Stomach smooth muscle (tissue), 2 donors: ENCODE data around the gene TCF7L1.

Experiments used
- H3K27ac ChIP-seq: one replicate; pipeline ENCODE4 v1.7.0; 2013; ENCODE audit warnings: mild to moderate bottlenecking, low read length, inconsistent platforms
- H3K27me3 ChIP-seq, 2 donors: one replicate each; pipeline ENCODE4 v1.7.0; 2013; ENCODE audit warnings: low read length in 2 of 2; ENCODE audit not compliant: insufficient read depth in 2 of 2, control insufficient read depth in 1 of 2
- H3K36me3 ChIP-seq, 2 donors: one replicate each; pipeline ENCODE4 v1.7.0; 2013; ENCODE audit warnings: low read length in 2 of 2; ENCODE audit not compliant: control insufficient read depth in 2 of 2, insufficient read depth in 2 of 2
- H3K4me1 ChIP-seq: one replicate; pipeline ENCODE4 v1.7.0; 2013; ENCODE audit warnings: low read length; ENCODE audit not compliant: control insufficient read depth, insufficient read depth
- H3K4me3 ChIP-seq, 2 donors: one replicate each; pipeline ENCODE4 v1.7.0; 2013; ENCODE audit warnings: low read length in 2 of 2
- H3K9ac ChIP-seq, 2 donors: one replicate each; pipeline ENCODE4 v1.7.0; 2013; ENCODE audit warnings: low read length in 2 of 2, mild to moderate bottlenecking in 1 of 2
- H3K9me3 ChIP-seq, 2 donors: one replicate each; pipeline ENCODE4 v1.7.0; 2013; ENCODE audit warnings: low read length in 2 of 2; ENCODE audit not compliant: control insufficient read depth in 2 of 2
- donor health status: healthy.
- donor health status: Pancreatic carcinoma.

TCF7L1 gene

DNA sequence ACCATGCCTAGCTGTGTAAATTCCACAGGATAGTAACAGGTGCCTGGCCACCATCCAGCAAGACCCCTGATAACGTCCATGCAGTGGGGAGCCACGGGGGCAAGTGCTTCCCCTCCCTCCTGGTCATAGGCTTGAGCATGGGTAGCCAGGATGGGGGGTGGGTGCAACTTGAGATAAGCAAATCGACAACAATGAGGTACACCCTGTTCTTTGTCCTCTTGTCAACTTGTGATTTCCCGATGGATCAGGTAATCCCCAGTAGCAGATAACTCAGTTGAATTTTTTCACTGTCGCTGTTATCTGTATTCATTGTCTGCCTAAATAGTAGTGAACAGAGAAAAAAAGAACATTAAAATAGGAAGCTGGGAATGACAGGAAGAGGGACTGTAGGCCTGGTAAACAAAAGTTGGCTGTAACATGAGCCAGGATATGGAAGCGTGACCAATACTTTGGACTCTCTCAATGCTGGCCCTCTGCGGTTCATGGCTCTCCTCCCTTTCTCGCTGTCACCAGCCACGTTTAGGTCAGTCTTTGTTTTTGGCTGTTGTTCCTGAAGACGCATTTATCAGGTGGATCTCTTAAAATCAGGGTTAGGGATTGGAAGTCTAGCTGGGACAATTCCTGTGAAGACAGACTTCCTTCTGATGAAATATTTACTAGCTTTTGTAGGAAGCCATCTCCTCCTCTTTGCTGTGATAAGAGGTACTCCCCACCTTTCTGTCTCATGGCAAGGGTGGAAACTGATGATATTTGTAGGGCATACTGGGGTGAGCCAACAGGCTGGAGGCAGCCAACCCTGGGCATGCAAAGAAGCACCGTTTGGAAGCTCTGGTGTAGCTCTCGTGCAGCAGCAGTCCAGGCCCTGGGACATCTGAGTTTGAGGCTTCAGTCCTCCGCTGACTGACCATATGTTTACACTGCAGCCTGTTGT is 42.4 kb downstream of the TCF7L1 start:
- H3K27ac ChIP-seq = no peak overlapping the region
- no peak overlapping the region for H3K4me3 ChIP-seq
- no peak overlapping the region for H3K9ac ChIP-seq
- peaks cover 10% of the 10 kb centered on the region for H3K4me1 ChIP-seq
- no peaks in the 10 kb centered on the region for H3K27me3 ChIP-seq
- H3K9me3 ChIP-seq = no peaks in the 10 kb centered on the region
- no peaks in the 10 kb centered on the region for H3K36me3 ChIP-seq

DNA sequence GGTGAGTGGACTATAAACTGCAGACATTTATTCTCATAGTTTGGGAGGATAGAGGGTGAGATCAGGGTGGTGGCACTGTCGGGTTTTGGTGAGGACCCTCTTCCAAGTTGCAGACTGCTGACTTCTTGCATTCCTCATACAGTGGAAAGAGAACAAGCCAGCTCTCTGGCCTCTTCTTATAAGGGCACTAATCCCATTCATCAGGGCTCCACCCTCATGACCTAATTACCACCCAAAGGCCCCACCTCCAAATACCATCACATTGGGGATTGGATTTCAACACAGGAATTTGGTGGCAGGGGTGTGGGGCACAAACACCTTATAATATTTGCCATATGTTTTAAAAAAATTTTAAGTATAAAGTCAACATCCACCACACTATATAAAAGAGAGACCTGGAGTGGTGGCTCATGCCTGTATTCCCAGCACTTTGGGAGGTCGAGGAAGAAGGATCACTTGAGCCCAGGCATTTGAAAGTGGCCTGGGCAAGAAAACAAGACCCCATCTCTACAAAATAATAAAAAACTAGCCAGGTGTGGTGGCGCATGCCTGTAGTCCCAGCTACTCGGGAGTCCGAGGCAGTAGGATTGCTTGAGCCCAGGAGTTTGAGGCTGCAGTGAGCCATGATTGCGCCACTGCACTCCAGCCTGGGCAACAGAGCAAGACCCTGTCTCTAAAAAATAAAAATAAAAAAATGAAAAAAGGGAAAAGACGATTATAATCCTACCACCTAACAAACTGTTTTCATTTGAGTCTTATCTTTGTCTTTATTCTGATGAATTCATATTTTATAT is 44.0 kb downstream of the TCF7L1 start:
- Histone ChIP-seq H3K27me3 (no peaks in the 10 kb centered on the region), H3K27ac (no peak overlapping the region)

GRCh38 chr2:85178154-85178553 is 45.0 kb downstream of the TCF7L1 start:
- H3K27ac ChIP-seq = no peak overlapping the region
- H3K9me3 ChIP-seq = no peaks in the 10 kb centered on the region
- H3K27me3 ChIP-seq = no peaks in the 10 kb centered on the region
- no peaks in the 10 kb centered on the region for H3K36me3 ChIP-seq
- H3K4me1 ChIP-seq = peaks cover 18% of the 10 kb centered on the region
- no peak overlapping the region for H3K4me3 ChIP-seq
- H3K9ac ChIP-seq = no peak overlapping the region

More for the DNA sequence above, 44.0 kb downstream of the TCF7L1 start:
- Histone ChIP-seq H3K36me3 (no peaks in the 10 kb centered on the region), H3K9ac (no peak overlapping the region), H3K9me3 (no peaks in the 10 kb centered on the region), H3K4me3 (no peak overlapping the region), H3K4me1 (peaks cover 18% of the 10 kb centered on the region)

DNA sequence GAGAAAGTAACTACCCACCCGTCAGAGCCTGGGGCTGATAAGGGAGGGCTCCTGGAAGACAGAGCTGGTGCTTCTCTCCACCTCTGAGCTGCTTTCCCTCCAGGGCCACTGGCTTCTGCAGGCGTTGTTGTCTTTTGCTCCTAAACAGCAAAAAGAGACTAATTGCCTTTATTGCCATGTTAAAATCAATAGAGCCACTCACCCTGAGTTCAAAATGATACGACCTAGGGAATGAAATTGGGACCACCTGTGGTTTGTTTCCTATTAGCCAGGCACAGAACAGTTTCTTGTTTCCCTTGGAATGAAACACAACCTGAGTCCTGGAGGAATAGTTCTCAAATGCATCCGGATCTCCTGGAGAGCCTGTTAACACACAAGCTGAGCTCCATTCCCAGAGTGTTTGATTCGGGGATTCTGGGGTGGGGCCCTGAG is 45.8 kb downstream of the TCF7L1 start:
- Histone ChIP-seq H3K27ac (no peak overlapping the region), H3K4me3 (no peak overlapping the region), H3K36me3 (no peaks in the 10 kb centered on the region), H3K27me3 (no peaks in the 10 kb centered on the region), H3K4me1 (peaks cover 17% of the 10 kb centered on the region), H3K9ac (no peak overlapping the region), H3K9me3 (no peaks in the 10 kb centered on the region)

DNA sequence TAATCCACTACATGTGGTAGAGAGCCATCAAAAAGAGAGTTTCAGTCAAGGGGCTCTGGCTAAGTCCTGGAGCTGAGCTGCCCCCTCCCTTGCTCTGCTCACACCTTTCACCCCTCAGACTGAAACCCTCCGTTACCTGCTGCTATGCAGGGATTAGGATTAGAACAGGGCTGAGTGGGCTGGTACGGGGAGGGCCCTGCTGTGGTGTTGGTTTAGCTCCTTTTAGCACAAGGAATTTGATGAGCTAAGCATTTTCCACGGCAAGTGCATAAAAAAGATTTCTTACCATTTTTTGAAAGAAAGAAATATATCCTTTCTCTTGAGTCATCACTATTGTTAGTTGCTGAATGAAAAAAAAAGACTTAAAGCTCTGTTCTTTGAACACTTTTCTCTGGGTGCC is 46.3 kb downstream of the TCF7L1 start:
- H3K27me3 ChIP-seq = no peaks in the 10 kb centered on the region
- peaks cover 0 to 2% of the 10 kb centered on the region in 2 donors for H3K36me3 ChIP-seq
- no peaks in the 10 kb centered on the region for H3K9me3 ChIP-seq
- H3K4me3 ChIP-seq = no peak overlapping the region
- H3K9ac ChIP-seq = no peak overlapping the region
- no peak overlapping the region for H3K27ac ChIP-seq
- peaks cover 16% of the 10 kb centered on the region for H3K4me1 ChIP-seq

DNA sequence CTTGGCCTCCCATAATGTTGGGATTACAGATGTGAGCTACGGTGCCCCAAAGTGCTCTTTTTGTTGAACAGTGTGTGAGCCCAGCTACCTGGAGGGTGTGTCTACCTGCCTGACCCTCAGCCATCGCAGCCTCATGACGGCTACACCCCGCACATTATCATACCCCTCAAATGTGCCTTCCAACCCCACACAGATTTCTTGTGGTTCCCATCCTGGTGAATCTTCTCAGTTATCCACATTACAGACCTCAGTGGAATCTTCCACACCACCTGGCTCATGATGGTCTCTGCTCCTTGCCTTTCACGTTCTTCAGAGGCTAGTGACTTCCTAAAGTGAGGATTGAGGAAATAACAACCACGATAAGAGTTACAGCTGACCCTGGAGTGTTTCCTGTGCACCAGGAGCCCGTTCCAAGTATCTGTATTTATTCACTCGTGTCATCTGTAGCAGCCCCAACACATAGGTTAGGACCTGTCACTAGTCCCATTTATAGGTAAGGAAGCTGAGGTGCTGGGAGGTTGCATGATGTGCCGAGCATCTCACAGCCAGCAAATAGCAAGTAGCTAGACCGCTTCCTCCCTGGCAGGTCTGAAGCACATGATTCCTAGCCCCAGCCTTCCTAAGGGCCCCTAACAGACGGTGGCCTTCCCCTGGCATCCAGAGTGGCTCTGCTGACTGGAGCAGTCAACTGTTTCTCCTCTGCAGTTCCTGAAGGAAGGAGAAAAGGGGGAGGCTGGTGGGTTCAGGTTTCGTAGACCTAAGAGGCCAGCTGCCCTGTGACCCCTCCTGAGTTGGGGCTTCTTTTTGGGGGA is 47.3 kb downstream of the TCF7L1 start:
- Histone ChIP-seq H3K9me3 (no peaks in the 10 kb centered on the region), H3K4me1 (peaks cover 13% of the 10 kb centered on the region), H3K4me3 (no peak overlapping the region), H3K27ac (no peak overlapping the region), H3K9ac (no peak overlapping the region), H3K36me3 (peaks cover 0 to 4% of the 10 kb centered on the region in 2 donors), H3K27me3 (no peaks in the 10 kb centered on the region)

- Histone ChIP-seq H3K4me1 (peaks cover 13% of the 10 kb centered on the region), H3K4me3 (no peak overlapping the region), H3K9ac (no peak overlapping the region), H3K9me3 (no peaks in the 10 kb centered on the region), H3K27me3 (no peaks in the 10 kb centered on the region), H3K27ac (no peak overlapping the region), H3K36me3 (peaks cover 0 to 4% of the 10 kb centered on the region in 2 donors)
These were observed 48.0 kb downstream of the TCF7L1 start for GRCh38 chr2:85181134-85181631.

DNA sequence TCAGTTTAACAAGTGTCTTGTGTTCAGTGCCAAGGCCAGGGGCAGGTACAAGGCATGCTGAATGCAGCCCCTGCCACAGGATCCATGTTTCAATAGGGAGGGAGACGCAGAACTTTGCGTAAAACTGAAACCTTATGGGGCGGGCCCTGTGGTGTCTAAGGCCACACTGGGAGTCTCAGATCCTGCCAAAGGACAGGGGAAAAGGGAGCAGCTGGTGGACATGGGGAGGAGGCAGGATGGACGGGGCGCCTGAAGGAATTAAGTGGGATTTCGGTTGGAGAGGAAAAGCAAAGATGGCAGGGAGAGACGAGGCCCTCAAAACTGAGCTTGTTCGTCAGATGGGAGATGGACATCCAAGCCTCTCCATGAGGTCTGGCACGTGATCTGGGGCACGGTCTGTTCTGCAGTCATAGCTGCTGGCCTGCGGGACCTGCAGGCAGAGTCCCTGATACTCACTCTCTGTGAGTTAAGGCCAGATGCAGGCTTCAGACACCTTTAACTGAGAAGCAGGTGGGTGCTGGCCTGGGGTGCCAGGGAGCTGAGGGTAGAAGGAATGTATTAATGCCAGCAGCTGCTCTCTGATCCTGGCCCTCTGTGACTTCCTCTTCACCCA is 48.8 kb downstream of the TCF7L1 start:
- no peak overlapping the region for H3K27ac ChIP-seq
- no peaks in the 10 kb centered on the region for H3K9me3 ChIP-seq
- H3K27me3 ChIP-seq = no peaks in the 10 kb centered on the region
- H3K4me3 ChIP-seq = no peak overlapping the region
- H3K36me3 ChIP-seq = peaks cover 0 to 4% of the 10 kb centered on the region in 2 donors
- no peak overlapping the region for H3K9ac ChIP-seq
- H3K4me1 ChIP-seq = peaks cover 13% of the 10 kb centered on the region

- Histone ChIP-seq H3K9me3 (no peaks in the 10 kb centered on the region), H3K27me3 (no peaks in the 10 kb centered on the region), H3K27ac (no peak overlapping the region), H3K4me3 (no peak overlapping the region), H3K9ac (no peak overlapping the region), H3K36me3 (peaks cover 0 to 4% of the 10 kb centered on the region in 2 donors), H3K4me1 (peaks cover 13% of the 10 kb centered on the region)
These were observed 49.9 kb downstream of the TCF7L1 start for GRCh38 chr2:85183076-85183475.

- peaks cover 0 to 4% of the 10 kb centered on the region in 2 donors for H3K36me3 ChIP-seq
- no peak overlapping the region for H3K27ac ChIP-seq
- H3K27me3 ChIP-seq = no peaks in the 10 kb centered on the region
- peaks cover 13% of the 10 kb centered on the region for H3K4me1 ChIP-seq
- H3K4me3 ChIP-seq = no peak overlapping the region
- H3K9me3 ChIP-seq = no peaks in the 10 kb centered on the region
- H3K9ac ChIP-seq = no peak overlapping the region
These were observed 50.3 kb downstream of the TCF7L1 start for GRCh38 chr2:85183479-85183878.
